ENCODE data around the gene URB2.
"Not testable (repeated sequence)": the region's sequence is repeated elsewhere in the genome, so short reads cannot be mapped to it uniquely, and the experiment has no call there.

The URB2 gene

GRCh38 chr1:229690662-229691061, 64.6 kb downstream of the URB2 start:
- no peak for DNase-seq

- DNase-seq, result no peak
These were observed 65.3 kb downstream of the URB2 start for GRCh38 chr1:229691362-229691761.

- no peak for DNase-seq
These were observed 67.3 kb downstream of the URB2 start for GRCh38 chr1:229693129-229693900.

GRCh38 chr1:229694053-229694693, 68.1 kb downstream of the URB2 start:
- peak in 24 of 56 donors; percentile 5 to 60 (median 21) for DNase-seq

- no peak for DNase-seq
These were observed 70.3 kb downstream of the URB2 start for GRCh38 chr1:229696385-229696784.

- DNase-seq, result peak in 3 of 56 donors; percentile 26 to 31 (median 26)
These were observed 73.7 kb downstream of the URB2 start for GRCh38 chr1:229699613-229700267.

- no peak for DNase-seq
These were observed 78.1 kb downstream of the URB2 start for GRCh38 chr1:229704157-229704556.

- DNase-seq, result not testable (repeated sequence)
These were observed 79.1 kb downstream of the URB2 start for GRCh38 chr1:229705152-229705551.

- not testable (repeated sequence) for DNase-seq
These were observed 81.1 kb downstream of the URB2 start for GRCh38 chr1:229707127-229707526.

- DNase-seq, result no peak
These were observed 83.5 kb downstream of the URB2 start for GRCh38 chr1:229709500-229710013.

All from amygdala (tissue), 56 donors.